GM12878 (cell line): Measurements from ENCODE around the gene PHPT1. TPM values are rescaled to one million over a fixed set of nuclear protein-coding genes. Genes with fewer than 3 reads are reported as not detected.

Source experiments
- ATAC-seq: fragments of 200-7000 bp; cut with Tn5 transposase; 3 replicates; pipeline ENCODE4 v1.9.1; 2020; ENCODE audit warnings: mild to moderate bottlenecking, moderate library complexity
- Bru-seq: library from RNA; stranded (reverse); fragments of 400-500 nt; gene quantifications from one replicate; lab custom pipeline; 2021; lab: Mats Ljungman, UMichigan
- BruChase-seq, 2 experiments: library from RNA; stranded (reverse); fragments of 400-500 nt; gene quantifications; one replicate each; lab custom pipeline; 2021; lab: Mats Ljungman, UMichigan
- BruUV-seq: library from RNA; stranded (reverse); fragments of 400-500 nt; replicated peaks from 2 replicates; lab custom pipeline; 2021; lab: Mats Ljungman, UMichigan
- CTCF ChIA-PET: fragments of 300-600 bp; sonication (Branson Sonifier 250); formaldehyde crosslinking; extraction: SDS; loops from one replicate; lab custom pipeline; 2021; ENCODE audit warnings: inconsistent platforms; lab: Yijun Ruan, JAX
- POLR2A ChIA-PET: fragments of 350-600 bp; formaldehyde crosslinking; extraction: SDS; loops from one replicate; lab custom pipeline; 2021; ENCODE audit warnings: inconsistent platforms; lab: Charles Lee
- RAD21 ChIA-PET: fragments of 300-600 bp; sonication (Branson Sonifier 250); formaldehyde crosslinking; loops from one replicate; lab custom pipeline; 2023; ENCODE audit warnings: antibody characterized with exemption; ENCODE audit not compliant: unreplicated experiment; lab: Charles Lee
- SMC1A ChIA-PET: fragments of 300-600 bp; sonication (Branson Sonifier 250); formaldehyde crosslinking; loops from one replicate; lab custom pipeline; 2023; ENCODE audit not compliant: unreplicated experiment, uncharacterized antibody; lab: Charles Lee
- DNase-seq: peaks from one replicate; pipeline ENCODE4 v3.0.0-alpha.2; 2011; ENCODE audit warnings: low read depth, low spot score
- FAIRE-seq: peaks from 3 replicates; lab custom pipeline; 2011; peaks lifted over from hg19 to GRCh38; lab: Jason Lieb, UNC
- H2AFZ ChIP-seq: 2 replicates; pipeline ENCODE4 v1.6.0; 2011; ENCODE audit warnings: low read depth, low read length, control low read depth; ENCODE audit not compliant: control insufficient read depth
- H3K27ac ChIP-seq: 2 replicates; pipeline ENCODE4 v1.5.1; 2011; ENCODE audit warnings: control low read depth; ENCODE audit not compliant: control insufficient read depth, insufficient read depth
- H3K27me3 ChIP-seq, 2 experiments: replicated peaks in 1 of 2; 2 replicates each; pipeline versions ENCODE4 v1.6.0 to v1.6.1; 2011; ENCODE audit warnings: low read length in 1 of 2; ENCODE audit not compliant: control insufficient read depth in 2 of 2, insufficient read depth in 2 of 2
- H3K36me3 ChIP-seq, 2 experiments: 2 replicates each; pipeline ENCODE4 v1.5.1; 2011; ENCODE audit warnings: low read length in 1 of 2; ENCODE audit not compliant: control insufficient read depth in 2 of 2, insufficient read depth in 2 of 2
- H3K4me1 ChIP-seq: 2 replicates; pipeline ENCODE4 v1.6.1; 2011; ENCODE audit warnings: mild to moderate bottlenecking, low read length, moderate library complexity, mixed read lengths; ENCODE audit not compliant: control insufficient read depth, insufficient read depth
- H3K4me2 ChIP-seq: 2 replicates; pipeline ENCODE4 v1.6.0; 2011; ENCODE audit warnings: control low read depth; ENCODE audit not compliant: control insufficient read depth, insufficient read depth
- H3K4me3 ChIP-seq: fragments of 200-600 bp; sonication (generic); 2 replicates; pipeline ENCODE4 v1.5.1; 2016
- H3K79me2 ChIP-seq: 2 replicates; pipeline ENCODE4 v1.6.0; 2011; ENCODE audit warnings: low read length; ENCODE audit not compliant: control insufficient read depth, insufficient read depth
- H3K9ac ChIP-seq: 2 replicates; pipeline ENCODE4 v1.8.0; 2011; ENCODE audit warnings: low read length, control low read depth, mixed read lengths; ENCODE audit not compliant: control insufficient read depth, insufficient read depth
- H3K9me3 ChIP-seq: replicated peaks from 3 replicates; pipeline ENCODE4 v1.5.1; 2011; ENCODE audit warnings: mild to moderate bottlenecking, low read length; ENCODE audit not compliant: control insufficient read depth, insufficient read depth
- H4K20me1 ChIP-seq: 2 replicates; pipeline ENCODE4 v1.6.0; 2011; ENCODE audit not compliant: control insufficient read depth, insufficient read depth
- ASH2L ChIP-seq: fragments of 300-600, 200-600 bp; sonication (generic); IDR thresholded peaks from 2 replicates; pipeline ENCODE4 v1.6.1; 2017; ENCODE audit warnings: low read depth, mild to moderate bottlenecking, borderline replicate concordance
- BHLHE40 ChIP-seq, 2 experiments: fragments of 450-650 bp in 1 of 2; IDR thresholded peaks; 2 replicates each; pipeline ENCODE4 v1.6.1; 2011 to 2017; ENCODE audit warnings: low read depth in 2 of 2, borderline replicate concordance in 1 of 2, improper control_type of control experiment in 1 of 2, low read length in 1 of 2, mild to moderate bottlenecking in 1 of 2
- CHD4 ChIP-seq: fragments of 200-600 bp; sonication (generic); IDR thresholded peaks from 2 replicates; pipeline ENCODE4 v1.6.1; 2016; ENCODE audit warnings: mild to moderate bottlenecking
- CREM ChIP-seq: IDR thresholded peaks from 2 replicates; pipeline ENCODE4 v1.6.1; 2014; ENCODE audit warnings: antibody characterized with exemption, low read depth
- EED ChIP-seq: sonication (generic); IDR thresholded peaks from 2 replicates; pipeline ENCODE4 v1.6.1; 2016; ENCODE audit warnings: antibody characterized with exemption, low read depth
- EGR1 ChIP-seq, 2 experiments: IDR thresholded peaks; 1 replicate in 1 of 2; 2 replicates in 1 of 2; pipeline ENCODE4 v1.6.1; 2011 to 2012; ENCODE audit warnings: low read depth in 2 of 2, low read length in 2 of 2, borderline replicate concordance in 1 of 2, mild to moderate bottlenecking in 1 of 2, moderate library complexity in 1 of 2
- FOXM1 ChIP-seq: IDR thresholded peaks from 2 replicates; pipeline ENCODE4 v1.6.1; 2012; ENCODE audit warnings: low read depth, mild to moderate bottlenecking, inconsistent platforms, low read length, moderate library complexity
- NKRF ChIP-seq: fragments of 450-650 bp; conservative IDR thresholded peaks from 2 replicates; pipeline ENCODE4 v1.6.1; 2017; ENCODE audit warnings: mild to moderate bottlenecking, moderate library complexity
- POLR2AphosphoS5 ChIP-seq: IDR thresholded peaks from 2 replicates; pipeline ENCODE4 v1.6.1; 2011; ENCODE audit warnings: mild to moderate bottlenecking, low read length, inconsistent platforms
- RFX5 ChIP-seq: IDR thresholded peaks from 2 replicates; pipeline ENCODE4 v1.6.1; 2011; ENCODE audit warnings: low read depth, low read length, improper control_type of control experiment
- SIN3A ChIP-seq: IDR thresholded peaks from 2 replicates; pipeline ENCODE4 v1.6.1; 2012; ENCODE audit warnings: low read depth, low read length, improper control_type of control experiment
- SMC3 ChIP-seq: IDR thresholded peaks from 2 replicates; pipeline ENCODE4 v1.6.1; 2011; ENCODE audit warnings: low read length, improper control_type of control experiment, borderline replicate concordance
- TCF3 ChIP-seq: IDR thresholded peaks from 2 replicates; pipeline ENCODE4 v1.6.1; 2012; ENCODE audit warnings: low read depth, mild to moderate bottlenecking, low read length, borderline replicate concordance; ENCODE audit not compliant: insufficient read depth
- YY1 ChIP-seq: IDR thresholded peaks from 2 replicates; pipeline ENCODE4 v1.6.1; 2011; ENCODE audit warnings: low read depth, mild to moderate bottlenecking, low read length
- WGBS: methylation state at CpG from one replicate; pipeline ENCODE4 v1.1.6; 2016; ENCODE audit warnings: low lambda C conversion rate; ENCODE audit not compliant: insufficient replicate concordance, insufficient coverage; ENCODE audit errors: missing lambda C conversion rate; 5-methylcytosine and 5-hydroxymethylcytosine counted together
- in situ Hi-C: fragments of 300-500 bp; cut with MboI; formaldehyde crosslinking; loops from 9 replicates; pipeline ENCODE4 v1.14.3; 2018; ENCODE audit warnings: mixed read lengths
- intact Hi-C: fragments of 100-400 bp; cut with micrococcal nuclease; formaldehyde crosslinking; loops from one replicate; pipeline ENCODE4 v1.14.2; 2022; ENCODE audit not compliant: unreplicated experiment
- long read RNA-seq, 2 experiments: library from polyadenylated mRNA; unstranded; transcript quantifications; one replicate each; pipeline ENCODE4 v2.0.0, GENCODE V29; 2019 to 2020
- polyA minus RNA-seq, 3 experiments: library from RNA; depleted of rRNA, polyadenylated mRNA; stranded (reverse); fragments of >200 nt; gene quantifications; 2 replicates each; pipeline ENCODE4 v1.2.3, GENCODE V29; 2011
- polyA plus RNA-seq, 11 experiments: library from polyadenylated mRNA; depleted of rRNA in 4 of 11; unstranded in 6 of 11; stranded (reverse) in 5 of 11; fragments of >200 nt; fragmentation: Nextera tagmentation in 4 of 11; fragmentation: Illumina TruSeq in 1 of 11; extraction: Ambion mirVana in 4 of 11; extraction: Trizol in 1 of 11; gene quantifications; 1 replicate in 1 of 11; 2 replicates in 10 of 11; pipeline versions ENCODE4 v1.2.1 to v1.2.3, GENCODE V29; 2011 to 2016; ENCODE audit warnings: inconsistent platforms in 2 of 11, missing spikeins in 2 of 11, low read depth in 1 of 11
- total RNA-seq, 4 experiments: library from RNA; depleted of rRNA in 3 of 4; stranded (reverse); fragments of >200 nt in 3 of 4; fragmentation: Illumina TruSeq in 1 of 4; extraction: Trizol in 1 of 4; gene quantifications; 2 replicates each; pipeline versions ENCODE4 v1.2.1 to v1.2.3, GENCODE V29; 2013 to 2021

The PHPT1 gene
- 66.9 and 74.5 TPM in 2 replicates for total RNA-seq (2013; cell fraction: nucleolus; rRNA removed)
- total RNA-seq (2014; rRNA removed) = 123 and 124 TPM in 2 replicates
- 59.6 and 70.6 TPM in 2 replicates for total RNA-seq (2014; rRNA removed; fragmentation: Illumina TruSeq; extraction: Trizol)
- total RNA-seq (2021) = 131 and 132 TPM in 2 replicates
- polyA plus RNA-seq (2011; ENCODE audit: low read depth) = 68.1 TPM
- 39.9 and 90.2 TPM in 2 replicates for polyA plus RNA-seq (2011; rRNA removed)
- 155 and 276 TPM in 2 replicates for polyA plus RNA-seq (2011; cell fraction: cytosol; rRNA removed)
- polyA plus RNA-seq (2011; cell fraction: nucleus; rRNA removed) = 525 and 671 TPM in 2 replicates
- polyA plus RNA-seq (2012) = 128 and 143 TPM in 2 replicates
- 7.1 and 56.2 TPM in 2 replicates for polyA plus RNA-seq (2014; fragmentation: Illumina TruSeq; extraction: Trizol)
- polyA plus RNA-seq (2014; fragmentation: Nextera tagmentation; extraction: Ambion mirVana) = 100 to 1,000 TPM; 169 to 200 TPM
- 148 and 151 TPM in 2 replicates for polyA plus RNA-seq (2014; rRNA removed)
- polyA plus RNA-seq (2016; fragmentation: Nextera tagmentation; extraction: Ambion mirVana) = 100 to 1,000 TPM; 306 to 323 TPM
- polyA minus RNA-seq (2011; rRNA and poly(A)+ RNA removed) = 13.4 and 29.2 TPM in 2 replicates
- 21.8 and 22.6 TPM in 2 replicates for polyA minus RNA-seq (2011; cell fraction: cytosol; rRNA and poly(A)+ RNA removed)
- 48.0 and 54.5 TPM in 2 replicates for polyA minus RNA-seq (2011; cell fraction: nucleus; rRNA and poly(A)+ RNA removed)
- percentile 77 among the genes with signal in this experiment for Bru-seq, nascent RNA
- BruChase-seq, experiment 1, labeled RNA remaining after a 6-hour chase = percentile 93 among the genes with signal in this experiment
- BruChase-seq, experiment 2, labeled RNA remaining after a 2-hour chase = percentile 85 among the genes with signal in this experiment
- long read RNA-seq, experiment 1, transcript PHPT1-201 (3 exons, 890 nt) = major isoform, 82 of 98 reads
- long read RNA-seq, experiment 1, transcript PHPT1-206 (4 exons, 618 nt) = minor isoform, 5 of 98 reads
- long read RNA-seq, experiment 1, partial matches to known transcripts = 1 of 98 reads
- long read RNA-seq, experiment 1, other reads (novel, unspliced or antisense) = 8 of 98 reads
- long read RNA-seq, experiment 2, transcript PHPT1-201 (3 exons, 890 nt) = major isoform, 62 of 69 reads
- long read RNA-seq, experiment 2, partial matches to known transcripts = 0 of 69 reads
- long read RNA-seq, experiment 2, other reads (novel, unspliced or antisense) = 5 of 69 reads

DNA sequence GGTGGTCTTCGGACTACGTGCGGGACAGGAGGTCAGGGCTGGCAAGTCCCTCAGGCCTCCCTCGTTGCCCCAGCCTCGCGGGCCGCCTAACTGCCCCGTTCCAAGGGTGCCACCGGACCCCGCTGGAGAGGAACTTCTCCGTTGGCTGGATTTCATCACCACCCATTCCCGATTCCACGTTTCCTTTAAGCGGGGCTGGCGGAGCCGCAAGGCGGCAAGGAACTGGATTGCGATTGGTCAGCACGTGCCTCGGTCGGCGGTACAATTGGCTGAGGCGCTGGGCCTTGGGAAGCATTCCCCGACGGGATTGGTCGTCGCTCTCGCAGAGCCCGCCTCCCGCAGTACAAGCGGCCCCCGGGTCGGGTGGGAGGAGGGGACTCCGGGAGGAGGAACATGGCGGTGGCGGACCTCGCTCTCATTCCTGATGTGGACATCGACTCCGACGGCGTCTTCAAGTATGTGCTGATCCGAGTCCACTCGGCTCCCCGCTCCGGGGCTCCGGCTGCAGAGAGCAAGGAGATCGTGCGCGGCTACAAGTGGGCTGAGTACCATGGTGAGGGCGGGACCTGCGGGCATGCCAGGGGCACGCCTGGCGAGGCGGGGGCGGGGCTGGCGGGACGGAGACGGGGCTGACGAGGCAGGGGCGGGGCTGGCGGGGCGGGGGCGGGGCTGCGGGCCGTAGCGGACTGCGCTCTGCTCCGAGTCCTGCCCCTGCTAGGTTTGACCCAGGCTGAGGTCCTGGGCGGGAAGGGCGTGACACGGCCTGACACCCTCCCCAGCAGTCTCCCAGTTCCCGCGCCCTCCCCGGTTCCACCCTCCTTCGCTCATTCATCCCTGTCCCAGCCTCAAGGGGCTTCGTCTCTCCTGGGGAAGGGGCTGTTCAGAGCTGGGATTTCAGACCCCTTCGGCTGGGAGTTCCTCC, at the start of gene PHPT1:
TSS of gene PHPT1 (plus strand) at position 372 of the 922 bp plus-strand sequence. CDS start at position 394, 22 bp downstream.
- H4K20me1 ChIP-seq = no peaks in the 10 kb centered on the region; the same call in 1 of the 2 replicates
- no TSS peak for BruUV-seq
- H3K27ac ChIP-seq = peak within 1 kb of the TSS; percentile 81
- peak within 1 kb of the TSS; percentile 58 for H3K9ac ChIP-seq
- peaks cover 4% of the 10 kb centered on the region; the same call in 1 of the 3 replicates for H3K9me3 ChIP-seq
- peaks cover 7% of the 10 kb centered on the region for H3K4me1 ChIP-seq
- H2AFZ ChIP-seq = peak within 1 kb of the TSS; percentile 91
- no peaks in the 10 kb centered on the region; a peak in 1 of 4 replicates for H3K27me3 ChIP-seq
- ChIA-PET RAD21 (interaction anchor here (1.3 kb wide), 1 partner anchor 53 kb away, joined by 3 read pairs; no protein-coding TSS in a partner anchor), SMC1A (no interaction called here), CTCF (interaction anchor here (0.6 to 2.2 kb wide), 3 partner anchors 37 to 150 kb away, joined by 3 to 7 read pairs (median 5); partner anchors contain the start of gene TRAF2), POLR2A (interaction anchor here (1.0 kb wide), 2 partner anchors 35 to 41 kb away, joined by 3 read pairs; no protein-coding TSS in a partner anchor)
- peak within 1 kb of the TSS; percentile 96 for H3K4me2 ChIP-seq
- FAIRE-seq (peak; percentile 99), DNase-seq (peak; percentile 92), ATAC-seq (peak; percentile 91)
- peak within 1 kb of the TSS; percentile 80 for H3K4me3 ChIP-seq
- 1% methylated on average over 62 of the region's 77 CpGs for whole genome bisulfite sequencing
- H3K36me3 ChIP-seq = peaks cover 4 to 8% of the 10 kb centered on the region in 2 experiments; a peak in 3 of 4 replicates
- in situ Hi-C loops (no loop called here), intact Hi-C loops (loop anchor here (2.0 to 5.0 kb wide), 3 partner anchors 33 to 188 kb away; partner anchors contain the start of gene TMEM141)
- peaks cover 10% of the 10 kb centered on the region; the same call in 1 of the 2 replicates for H3K79me2 ChIP-seq
- TF ChIP-seq NKRF (peak; percentile 71), BHLHE40 (IDR thresholded peaks at IDR 0.05; ENCODE audit: borderline replicate concordance in 1 of 2, low read depth in 2 of 2, low read length in 1 of 2) (peak; percentile 87 to 97), SIN3A (peak; percentile 22; the same call in 1 of the 2 replicates), SMC3 (no peak), RFX5 (no peak), CREM (peak; percentile 54), CHD4 (no peak), POLR2AphosphoS5 (peak; percentile 84), YY1 (peak; percentile 92), TCF3 (0 out of 2 replicates have a peak, but pooled peaks have one; percentile 38), EGR1 (IDR thresholded peaks at IDR 0.05; ENCODE audit: borderline replicate concordance in 1 of 2, low read depth in 2 of 2, low read length in 2 of 2) (peak in 1 of 2 experiments; percentile 58; a peak in 1 of 3 replicates), EED (peak; percentile 44; the same call in 1 of the 2 replicates), ASH2L (no peak), FOXM1 (no peak)
